GM23338 (cell line): ENCODE measurements around the gene PKP3.

Experiments used
- CREB1 ChIP-seq: fragments of 250-450 bp; sonication (Bioruptor Pico); IDR thresholded peaks from 2 replicates; pipeline ENCODE4 v1.5.0; 2020; ENCODE audit warnings: low read depth, mild to moderate bottlenecking, moderate library complexity
- CTCF ChIP-seq, 2 experiments: fragments of 200-600 bp in 1 of 2; sonication (generic) in 1 of 2; conservative IDR thresholded peaks; 2 replicates each; pipeline versions ENCODE4 v1.5.1 to v1.6.1; 2016 to 2017; ENCODE audit warnings: antibody characterized with exemption in 2 of 2, low read depth in 2 of 2, mild to moderate bottlenecking in 2 of 2, moderate library complexity in 1 of 2
- EZH2 ChIP-seq: fragments of 200-600 bp; sonication (generic); IDR thresholded peaks from one replicate; pipeline ENCODE4 v1.8.0; 2017; ENCODE audit warnings: antibody characterized with exemption, mild to moderate bottlenecking, low read depth; ENCODE audit not compliant: unreplicated experiment
- STAT1 ChIP-seq: IDR thresholded peaks from one replicate; pipeline ENCODE4 v1.6.1; 2016; ENCODE audit warnings: antibody characterized with exemption; ENCODE audit not compliant: unreplicated experiment
- TF ChIP-seq, protein P1 (sequence below): IDR thresholded peaks from one replicate; pipeline ENCODE4 v1.6.1; 2018; ENCODE audit warnings: antibody characterized with exemption; ENCODE audit not compliant: unreplicated experiment

DNA sequence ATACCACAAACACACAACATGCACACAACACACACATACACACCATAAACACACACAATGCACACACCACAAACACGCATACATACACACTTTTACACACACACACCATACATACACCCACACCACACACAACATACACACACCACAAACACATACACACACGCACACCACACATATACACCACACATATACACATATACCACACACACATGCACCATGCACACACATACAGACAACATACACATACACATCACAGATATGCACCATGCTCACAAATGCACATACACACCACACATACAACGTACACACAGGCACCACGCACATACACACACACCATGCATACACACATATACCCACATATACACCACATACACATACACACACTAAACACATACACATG, 36.4 kb upstream of the PKP3 start:
- TF ChIP-seq CTCF (conservative IDR thresholded peaks at IDR 0.05; ENCODE audit: low read depth in 2 of 2): no peak
- no peak for TF ChIP-seq EZH2
- TF ChIP-seq CREB1 (CRISPR knock-in tag): no peak
- TF ChIP-seq, protein P1, sequence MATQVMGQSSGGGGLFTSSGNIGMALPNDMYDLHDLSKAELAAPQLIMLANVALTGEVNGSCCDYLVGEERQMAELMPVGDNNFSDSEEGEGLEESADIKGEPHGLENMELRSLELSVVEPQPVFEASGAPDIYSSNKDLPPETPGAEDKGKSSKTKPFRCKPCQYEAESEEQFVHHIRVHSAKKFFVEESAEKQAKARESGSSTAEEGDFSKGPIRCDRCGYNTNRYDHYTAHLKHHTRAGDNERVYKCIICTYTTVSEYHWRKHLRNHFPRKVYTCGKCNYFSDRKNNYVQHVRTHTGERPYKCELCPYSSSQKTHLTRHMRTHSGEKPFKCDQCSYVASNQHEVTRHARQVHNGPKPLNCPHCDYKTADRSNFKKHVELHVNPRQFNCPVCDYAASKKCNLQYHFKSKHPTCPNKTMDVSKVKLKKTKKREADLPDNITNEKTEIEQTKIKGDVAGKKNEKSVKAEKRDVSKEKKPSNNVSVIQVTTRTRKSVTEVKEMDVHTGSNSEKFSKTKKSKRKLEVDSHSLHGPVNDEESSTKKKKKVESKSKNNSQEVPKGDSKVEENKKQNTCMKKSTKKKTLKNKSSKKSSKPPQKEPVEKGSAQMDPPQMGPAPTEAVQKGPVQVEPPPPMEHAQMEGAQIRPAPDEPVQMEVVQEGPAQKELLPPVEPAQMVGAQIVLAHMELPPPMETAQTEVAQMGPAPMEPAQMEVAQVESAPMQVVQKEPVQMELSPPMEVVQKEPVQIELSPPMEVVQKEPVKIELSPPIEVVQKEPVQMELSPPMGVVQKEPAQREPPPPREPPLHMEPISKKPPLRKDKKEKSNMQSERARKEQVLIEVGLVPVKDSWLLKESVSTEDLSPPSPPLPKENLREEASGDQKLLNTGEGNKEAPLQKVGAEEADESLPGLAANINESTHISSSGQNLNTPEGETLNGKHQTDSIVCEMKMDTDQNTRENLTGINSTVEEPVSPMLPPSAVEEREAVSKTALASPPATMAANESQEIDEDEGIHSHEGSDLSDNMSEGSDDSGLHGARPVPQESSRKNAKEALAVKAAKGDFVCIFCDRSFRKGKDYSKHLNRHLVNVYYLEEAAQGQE: no peak
- no peak for TF ChIP-seq STAT1
